Measurements from ENCODE around the gene RBBP8.
"Not testable (repeated sequence)": the region's sequence is repeated elsewhere in the genome, so short reads cannot be mapped to it uniquely, and the experiment has no call there.

RBBP8 gene

GRCh38 chr18:22946217-22946616 is 13.1 kb downstream of the RBBP8 start:
- no peak for DNase-seq

DNA sequence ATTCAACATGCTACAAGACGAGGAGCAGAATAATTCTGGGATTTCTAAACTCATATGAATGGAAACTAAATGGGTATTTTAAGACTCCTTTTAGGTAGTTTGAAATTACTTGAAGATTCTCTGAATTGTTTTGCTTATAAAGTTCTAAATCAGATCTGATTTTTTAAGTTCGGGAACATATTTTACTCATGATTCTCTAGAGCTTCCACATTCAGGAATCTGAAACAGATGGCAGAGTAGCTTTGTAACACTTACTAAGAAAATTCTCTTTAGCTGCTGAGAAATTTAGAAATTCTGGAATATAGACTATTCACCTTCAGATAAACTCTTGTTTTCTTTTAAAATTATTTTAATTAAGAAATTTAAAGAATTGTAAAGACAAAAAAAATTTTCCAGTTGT is 13.7 kb downstream of the RBBP8 start:
- DNase-seq: no peak

GRCh38 chr18:22951823-22952222 is 18.7 kb downstream of the RBBP8 start:
- DNase-seq: no peak

- DNase-seq: no peak
Observed at GRCh38 chr18:22952525-22952924, 19.4 kb downstream of the RBBP8 start.

GRCh38 chr18:22953982-22954381 is 20.9 kb downstream of the RBBP8 start:
- DNase-seq: not testable (repeated sequence)

GRCh38 chr18:22956226-22956625 is 23.1 kb downstream of the RBBP8 start:
- DNase-seq: no peak

DNA sequence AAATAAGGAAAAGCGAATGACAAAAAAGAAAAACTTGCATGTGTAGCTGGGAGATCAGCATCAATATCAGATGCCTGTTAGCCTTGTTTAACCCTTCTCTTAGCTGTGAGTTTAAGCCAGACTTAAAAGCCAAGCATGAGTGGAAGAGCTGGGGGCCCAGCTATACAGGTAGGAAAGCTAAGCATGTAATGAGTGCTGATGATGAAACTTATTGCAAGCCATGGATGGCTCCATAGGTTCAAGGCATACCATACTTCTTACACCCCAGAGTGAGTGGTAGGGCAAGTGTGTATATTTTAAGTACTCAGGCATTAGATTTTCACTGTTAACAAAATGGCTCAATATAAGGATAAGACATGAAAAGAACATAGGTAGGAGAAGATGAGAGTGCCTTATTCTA is 28.0 kb downstream of the RBBP8 start:
- no peak for DNase-seq

- no peak for DNase-seq
Observed at GRCh38 chr18:22962004-22962403, 28.9 kb downstream of the RBBP8 start.

GRCh38 chr18:22964116-22964515 is 31.0 kb downstream of the RBBP8 start:
- no peak for DNase-seq

- DNase-seq: no peak
Observed at GRCh38 chr18:22964722-22965121, 31.6 kb downstream of the RBBP8 start.

DNA sequence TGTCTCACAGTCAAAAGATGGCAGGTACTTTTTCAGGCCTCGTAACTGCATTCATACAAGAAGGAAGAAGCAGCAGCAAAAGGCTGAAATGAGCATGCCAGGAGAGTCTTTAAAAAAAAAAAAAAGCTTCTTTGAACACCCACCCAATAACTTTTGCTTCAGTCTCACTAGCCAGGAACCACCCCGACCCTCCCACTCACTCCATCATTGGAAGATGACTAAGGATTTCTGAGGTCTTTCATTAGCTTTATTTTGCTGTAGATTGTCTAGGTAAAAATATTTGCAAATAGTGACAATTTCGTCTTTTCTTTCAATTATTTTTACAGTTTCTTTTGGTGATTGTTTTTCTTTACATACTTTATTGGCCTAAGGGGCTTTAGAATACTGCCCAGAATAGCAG is 37.9 kb downstream of the RBBP8 start:
- peak in 1 of 2 experiments; percentile 13 for DNase-seq

- DNase-seq: no peak
Observed at GRCh38 chr18:22974001-22974400, 40.9 kb downstream of the RBBP8 start.

DNA sequence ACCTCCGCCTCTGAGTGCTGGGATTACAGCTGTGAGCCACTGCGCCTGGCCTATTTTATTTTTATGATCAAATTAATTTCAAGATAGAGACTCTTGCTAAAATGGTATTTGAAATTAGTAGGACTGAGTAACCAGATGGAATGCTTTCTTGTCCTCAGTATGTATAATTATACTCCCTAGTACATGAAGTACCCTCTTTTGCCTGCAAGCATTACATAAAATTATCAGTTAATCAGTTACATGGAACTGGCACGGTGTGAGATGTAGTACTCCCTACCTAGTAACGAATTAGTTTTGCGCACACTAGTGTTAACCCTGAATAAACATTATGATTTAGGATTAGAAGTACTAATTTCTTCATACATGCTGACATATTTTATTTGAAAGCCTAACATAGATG is 41.6 kb downstream of the RBBP8 start:
- DNase-seq: no peak

DNA sequence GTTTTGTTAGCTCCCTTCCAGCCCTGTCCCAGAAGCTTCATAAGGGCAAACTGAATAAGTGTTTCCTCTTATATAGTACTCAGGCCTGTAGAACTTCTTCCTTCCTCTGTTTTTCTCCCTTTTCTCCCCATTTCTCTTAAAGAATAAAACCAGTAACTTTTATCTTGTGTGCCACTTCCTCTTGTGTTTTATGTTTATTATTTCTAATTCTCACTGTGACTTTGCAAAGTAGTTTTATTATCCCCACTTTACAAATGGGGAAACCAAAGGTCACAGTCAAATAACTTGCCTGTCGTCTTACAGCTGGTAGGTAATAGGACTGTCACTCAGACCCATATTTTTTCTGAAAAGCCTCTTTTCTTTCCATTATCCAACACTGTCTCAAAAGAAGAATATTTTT is 42.4 kb downstream of the RBBP8 start:
- no peak for DNase-seq

DNA sequence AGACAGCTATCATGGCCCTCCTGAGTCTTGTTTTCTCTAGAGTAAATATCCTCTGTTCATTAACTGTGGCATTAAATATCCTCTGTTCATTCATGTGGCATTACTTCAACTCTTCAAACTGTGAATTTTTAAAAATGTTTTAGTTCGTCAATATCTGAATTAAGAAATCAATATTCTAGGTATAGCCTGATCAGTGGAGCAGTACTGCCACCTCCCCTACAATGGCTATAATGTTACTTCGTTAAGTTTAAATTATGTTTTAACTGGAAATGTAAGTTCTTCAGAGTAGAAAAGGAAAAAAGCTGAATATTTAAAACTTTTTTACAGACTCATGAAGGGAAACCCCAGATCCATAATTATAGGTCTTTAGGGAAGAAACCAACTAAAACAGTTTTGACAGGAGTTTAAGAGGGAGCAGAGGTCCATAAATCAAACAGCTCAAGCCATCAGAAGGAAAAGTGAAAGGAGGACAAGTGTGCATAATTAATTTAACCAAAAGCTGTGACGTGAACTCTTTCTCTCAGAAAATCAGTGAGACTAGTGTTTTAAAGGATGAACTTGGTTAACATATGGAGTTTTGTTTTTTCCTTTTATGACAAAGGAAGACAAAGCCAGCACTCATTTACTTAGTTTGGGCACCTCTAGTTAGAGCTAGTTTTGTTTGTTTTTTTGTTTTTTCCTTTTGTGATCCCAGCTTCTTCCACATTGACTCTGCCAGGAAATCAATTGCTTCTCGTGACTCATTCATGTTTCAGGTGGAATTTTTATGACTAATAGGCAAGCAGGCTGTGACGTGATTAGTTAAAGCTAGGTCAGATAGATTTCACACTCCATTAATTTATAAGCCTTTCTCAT is 44.9 kb downstream of the RBBP8 start:
- no peak for DNase-seq

GRCh38 chr18:22980394-22980793 is 47.3 kb downstream of the RBBP8 start:
- DNase-seq: no peak

DNA sequence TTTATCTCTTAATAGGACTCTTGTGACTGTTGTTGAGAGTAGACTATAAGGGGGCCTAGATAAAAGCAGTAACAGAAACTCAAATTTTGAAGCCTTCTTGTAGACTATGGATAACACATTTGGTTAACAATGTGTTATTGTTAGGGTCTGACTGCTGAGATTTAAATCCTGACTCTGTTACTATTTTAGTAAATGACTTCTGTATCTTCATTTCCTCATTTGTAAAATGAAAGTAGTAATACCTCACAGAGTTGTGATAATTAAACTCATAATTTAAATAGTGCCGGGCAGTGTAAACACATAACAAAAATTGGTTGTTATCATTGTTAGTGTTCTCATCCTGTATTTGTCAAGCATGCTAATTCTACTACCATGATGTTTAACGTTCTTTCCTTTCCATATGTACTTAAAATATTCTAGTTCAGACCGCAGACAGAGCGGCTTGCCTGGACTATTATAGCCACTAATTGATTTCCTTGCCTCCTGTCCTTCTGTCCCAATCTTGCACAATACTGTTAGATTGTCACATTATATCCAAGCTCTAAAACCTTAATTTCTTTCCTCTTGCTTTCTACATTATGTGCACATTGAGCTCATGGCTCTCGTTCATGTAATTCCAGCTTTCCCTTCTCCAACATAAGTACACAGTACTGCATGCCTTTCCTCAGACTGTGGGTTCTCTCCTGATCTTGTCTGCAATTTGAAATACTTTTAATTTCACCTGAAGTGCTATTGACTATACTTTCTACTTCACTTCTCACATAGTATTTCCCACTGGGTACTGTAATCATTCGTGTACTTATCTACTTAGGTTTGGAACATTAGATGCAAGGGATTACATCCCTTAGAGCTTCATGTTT is 48.4 kb downstream of the RBBP8 start:
- no peak for DNase-seq

DNA sequence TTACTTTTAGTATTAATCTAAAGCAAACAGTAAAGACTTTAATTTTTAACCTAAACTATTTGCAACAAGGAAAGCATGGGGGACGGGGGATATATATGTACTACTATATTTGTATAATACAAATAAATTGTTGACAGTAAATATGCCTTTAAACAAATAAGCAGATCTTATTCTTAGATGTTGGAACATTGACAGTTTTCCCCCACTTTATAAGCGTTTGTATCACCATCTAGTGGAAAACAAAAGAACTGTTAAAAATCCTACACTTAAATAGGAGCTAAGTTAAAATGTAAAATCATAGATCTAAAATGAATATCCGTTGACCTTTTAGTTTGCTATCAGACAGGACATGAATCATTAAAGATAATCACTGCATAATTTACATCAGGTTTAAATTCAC is 50.0 kb downstream of the RBBP8 start:
- DNase-seq: no peak

DNA sequence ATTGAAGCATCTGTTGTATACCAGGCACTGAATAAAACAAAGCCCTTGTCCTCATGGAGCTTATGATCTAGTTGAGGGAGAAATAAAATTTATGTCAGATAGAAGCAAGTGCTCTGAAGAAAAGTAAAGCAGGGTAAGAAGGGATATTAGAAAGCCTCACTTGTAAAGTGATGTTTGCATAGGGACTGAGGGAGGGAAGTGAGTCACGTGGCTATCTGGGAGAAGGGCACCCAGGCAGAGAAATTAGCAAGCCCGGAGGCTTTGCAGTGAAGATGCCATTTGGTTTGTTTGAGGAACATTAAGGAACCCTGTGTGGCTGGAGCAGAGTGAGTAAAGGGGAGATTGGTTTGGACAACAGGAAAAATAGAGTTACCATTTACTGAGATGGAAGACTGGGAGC is 52.1 kb downstream of the RBBP8 start:
- DNase-seq: no peak

DNA sequence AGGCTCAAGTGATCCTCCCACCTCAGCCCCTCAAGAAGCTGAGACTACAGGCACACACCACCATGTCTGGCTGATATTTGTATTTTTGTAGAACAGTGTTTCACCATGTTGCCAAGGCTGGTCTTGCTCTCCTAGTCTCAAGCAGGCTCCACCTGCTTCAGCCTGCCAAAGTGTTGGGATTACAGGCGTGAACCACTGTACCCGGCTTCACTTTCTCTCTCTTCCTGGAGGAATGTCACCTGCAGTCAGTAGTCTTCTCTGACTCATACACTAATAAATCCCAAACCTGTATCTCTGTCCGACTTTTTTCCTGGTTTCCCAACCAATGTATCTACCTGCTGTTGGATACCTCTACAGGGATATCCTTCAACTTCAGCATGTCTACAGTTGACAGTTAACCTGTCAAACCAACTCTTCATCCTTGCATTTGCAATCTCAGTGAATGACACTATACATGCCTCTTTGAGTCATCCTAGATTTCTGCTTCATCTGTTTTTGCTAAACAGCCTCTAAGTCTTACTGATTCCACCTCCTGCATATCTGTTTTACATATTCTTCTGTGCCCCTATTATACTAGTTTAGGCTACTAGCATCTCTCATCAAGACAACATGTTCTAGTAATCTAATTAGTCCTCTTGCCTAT is 54.5 kb downstream of the RBBP8 start:
- no peak for DNase-seq

- DNase-seq: no peak
Observed at GRCh38 chr18:22988208-22988607, 55.1 kb downstream of the RBBP8 start.

DNA sequence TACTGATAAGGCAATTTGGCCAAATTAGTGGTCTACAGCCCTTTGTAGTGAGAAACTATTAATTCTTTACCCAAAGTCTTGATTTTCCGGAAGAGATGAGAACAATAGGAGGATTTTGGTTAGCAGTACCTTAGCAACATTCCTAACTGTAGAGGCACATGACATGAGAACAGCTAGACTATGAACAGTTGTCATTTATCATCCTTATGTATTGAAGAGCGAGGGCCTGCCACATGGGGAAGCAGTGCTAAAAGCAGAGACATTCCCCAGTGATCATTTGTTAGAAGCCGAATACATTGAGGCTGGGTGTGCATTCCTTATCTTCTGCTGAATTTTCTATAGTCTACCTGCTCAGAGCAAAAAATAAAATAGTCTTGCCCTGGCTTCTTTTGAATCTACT is 65.2 kb downstream of the RBBP8 start:
- DNase-seq: no peak

DNA sequence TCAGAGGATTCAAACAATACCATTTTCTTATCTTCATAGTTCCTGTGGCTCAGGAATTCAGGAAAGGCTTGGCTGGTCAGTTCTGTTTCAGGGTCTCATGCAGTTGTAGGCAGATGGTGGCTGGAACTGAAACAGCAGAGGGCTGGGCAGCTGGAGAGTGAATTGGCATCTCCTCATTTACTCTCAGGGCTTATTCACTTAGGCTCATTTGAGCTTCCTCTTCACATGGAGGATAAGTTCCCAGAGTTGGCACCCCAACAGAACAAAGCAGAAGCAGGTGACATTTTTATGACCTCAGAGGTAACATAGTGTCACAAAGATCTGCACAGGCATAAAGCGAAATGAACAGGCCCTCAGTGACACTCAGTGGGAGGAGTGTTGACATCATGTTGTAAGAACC is 66.1 kb downstream of the RBBP8 start:
- no peak for DNase-seq

DNA sequence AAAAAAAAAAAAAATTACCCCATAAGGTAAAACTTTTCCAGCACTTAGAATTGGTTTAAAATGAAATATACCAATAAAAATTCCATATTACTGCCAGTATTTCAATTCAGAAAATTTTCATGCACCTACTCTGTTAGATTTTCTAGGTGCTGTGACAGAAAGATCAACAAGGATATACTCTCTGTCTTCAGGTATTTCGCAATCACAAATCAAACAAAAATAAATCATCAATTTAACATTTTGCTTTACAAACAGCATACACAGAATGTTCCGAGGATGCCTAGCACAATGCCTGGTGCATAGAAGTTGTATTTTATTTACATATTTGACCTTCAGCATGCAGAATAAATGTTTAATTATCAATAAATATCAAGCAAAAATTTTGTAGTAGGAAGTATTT is 66.5 kb downstream of the RBBP8 start:
- no peak for DNase-seq
